Activated CD4-positive, alpha-beta T cell treated with anti-CD3 and anti-CD28 coated beads, Interleukin-10, Interleukin-2, amounts not matched to agents 100 ng/mL and 50 ng/mL, durations not matched to agents 16 hours and 8 hours (primary cell): Measurements from ENCODE around the gene TERT.
"Not testable (repeated sequence)": the region's sequence is repeated elsewhere in the genome, so short reads cannot be mapped to it uniquely, and the experiment has no call there.

Experiments used
- DNase-seq: peaks from one replicate; pipeline ENCODE4 v3.0.0-alpha.2; 2020

TERT gene

DNA sequence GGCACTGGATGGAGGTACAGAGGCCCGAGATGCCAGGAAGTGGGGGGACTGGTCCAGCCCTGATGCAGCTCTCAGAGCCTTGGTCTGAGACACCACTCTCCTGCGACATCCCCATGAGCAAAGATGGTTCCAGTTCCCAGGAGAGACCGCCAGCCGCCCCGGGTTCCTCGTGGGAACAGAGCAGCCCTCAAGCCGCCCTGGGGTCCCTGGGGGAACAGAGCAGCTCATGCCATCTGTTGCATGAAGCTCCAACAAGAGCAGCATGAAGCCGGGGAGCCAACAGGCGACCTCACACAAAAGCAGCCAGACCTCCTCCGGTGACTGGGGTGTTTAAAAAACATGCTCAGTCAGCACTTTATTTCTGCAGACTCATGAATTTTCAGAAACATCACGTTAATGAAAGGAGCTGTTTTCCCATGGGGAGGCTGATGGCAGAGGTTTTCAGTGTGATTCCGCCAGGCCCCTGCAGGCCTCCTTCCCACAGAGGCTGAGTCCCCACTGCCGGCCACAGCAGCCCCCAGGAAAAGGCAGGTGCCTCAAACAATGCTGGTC lies 63.4 kb downstream of the TERT start:
- no peak for DNase-seq

DNA sequence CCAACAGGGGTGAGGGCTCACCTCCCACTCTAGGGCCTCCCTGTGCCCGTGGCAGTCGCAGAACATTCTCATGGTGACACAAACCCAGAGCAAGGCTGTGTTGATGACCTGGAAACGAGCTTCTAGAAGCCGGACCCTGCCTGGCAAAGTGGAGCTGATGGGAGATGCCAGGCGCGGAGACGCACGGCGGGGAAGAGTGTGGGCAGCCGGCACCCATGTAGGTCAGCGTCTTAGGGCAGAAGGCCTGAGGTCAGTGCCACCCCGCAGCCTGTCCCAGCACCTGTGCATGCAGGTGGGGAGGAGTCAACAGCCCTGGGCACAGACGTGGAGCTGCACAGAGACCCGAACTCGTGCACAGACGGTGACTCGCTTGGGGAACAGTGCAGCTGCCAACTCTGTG lies 64.3 kb downstream of the TERT start:
- no peak for DNase-seq

DNA sequence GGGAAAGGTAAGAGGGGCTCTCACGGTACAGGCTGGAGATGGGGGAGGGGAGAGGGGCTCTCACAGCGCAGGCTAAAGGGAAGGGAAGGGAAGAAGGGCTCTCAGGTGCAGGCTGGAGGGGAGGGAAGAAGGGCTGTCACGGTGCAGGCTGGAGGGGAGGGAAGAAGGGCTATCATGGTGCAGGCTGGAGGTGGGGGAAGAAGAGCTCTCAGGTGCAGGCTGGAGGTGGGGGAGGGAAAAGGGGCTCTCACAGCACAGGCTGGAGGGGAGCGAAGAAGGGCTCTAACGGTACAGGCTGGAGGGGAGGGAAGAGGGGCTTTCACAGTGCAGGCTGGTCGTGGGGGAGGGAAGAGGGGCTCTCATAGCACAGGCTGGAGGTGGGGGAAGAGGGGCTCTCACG lies 65.0 kb downstream of the TERT start:
- DNase-seq: no peak

DNA sequence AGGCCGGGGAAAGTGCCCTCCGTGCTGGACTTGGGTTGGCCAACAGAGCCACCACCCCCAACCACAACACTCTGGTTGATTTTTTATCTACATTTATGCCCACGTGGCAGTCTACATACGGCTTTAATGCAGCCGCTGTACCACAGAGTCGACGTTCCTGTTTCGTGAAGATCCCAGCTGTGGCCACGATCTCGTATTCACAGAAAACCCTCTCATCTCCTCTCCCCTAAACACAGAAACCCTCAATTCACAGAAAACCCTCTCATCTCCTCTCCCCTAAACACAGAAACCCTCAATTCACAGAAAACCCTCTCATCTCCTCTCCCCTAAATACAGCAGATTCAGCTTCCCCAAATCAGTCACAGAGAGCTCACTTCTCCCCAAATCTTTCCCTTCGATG lies 65.8 kb downstream of the TERT start:
- DNase-seq: not testable (repeated sequence)

DNA sequence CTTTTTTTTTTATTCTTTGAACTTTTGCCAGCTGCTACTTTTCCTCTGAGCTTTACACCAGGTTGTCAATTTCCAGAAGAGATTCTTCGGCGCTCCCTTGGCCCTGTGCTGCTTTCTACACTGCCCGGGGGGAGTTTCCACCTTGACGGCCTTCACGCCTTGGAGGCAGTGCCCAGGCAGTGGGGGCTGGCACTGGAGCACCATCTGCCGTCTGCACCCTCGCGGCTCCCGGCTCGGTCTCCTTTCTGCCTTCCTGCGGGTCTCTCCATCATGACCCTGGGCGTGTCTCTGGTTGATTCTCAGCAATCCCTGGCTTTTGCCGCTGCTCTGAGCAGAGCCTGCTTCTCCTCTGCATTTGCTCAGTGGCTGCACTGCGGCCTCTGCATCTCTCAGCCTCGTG lies 66.7 kb downstream of the TERT start:
- DNase-seq: no peak

DNA sequence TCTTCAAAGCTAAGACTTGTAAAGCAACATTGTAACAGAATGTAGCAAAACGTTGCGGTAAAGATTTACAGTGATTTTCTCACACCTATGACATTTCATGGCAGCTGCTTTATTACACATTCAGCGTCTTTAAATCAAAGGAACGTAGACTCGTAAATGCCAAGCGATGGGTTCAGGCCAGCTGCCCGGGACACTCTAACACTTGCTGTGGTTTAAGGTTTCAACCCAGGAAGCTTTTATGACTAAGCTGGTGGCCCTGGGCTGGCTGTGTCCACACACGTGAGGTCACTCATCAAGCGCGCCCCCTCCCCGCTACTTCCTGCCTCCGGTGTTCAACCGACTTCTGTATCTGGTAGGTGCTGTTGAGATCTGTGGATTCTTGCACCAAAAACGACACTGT lies 67.2 kb downstream of the TERT start:
- DNase-seq: no peak

DNA sequence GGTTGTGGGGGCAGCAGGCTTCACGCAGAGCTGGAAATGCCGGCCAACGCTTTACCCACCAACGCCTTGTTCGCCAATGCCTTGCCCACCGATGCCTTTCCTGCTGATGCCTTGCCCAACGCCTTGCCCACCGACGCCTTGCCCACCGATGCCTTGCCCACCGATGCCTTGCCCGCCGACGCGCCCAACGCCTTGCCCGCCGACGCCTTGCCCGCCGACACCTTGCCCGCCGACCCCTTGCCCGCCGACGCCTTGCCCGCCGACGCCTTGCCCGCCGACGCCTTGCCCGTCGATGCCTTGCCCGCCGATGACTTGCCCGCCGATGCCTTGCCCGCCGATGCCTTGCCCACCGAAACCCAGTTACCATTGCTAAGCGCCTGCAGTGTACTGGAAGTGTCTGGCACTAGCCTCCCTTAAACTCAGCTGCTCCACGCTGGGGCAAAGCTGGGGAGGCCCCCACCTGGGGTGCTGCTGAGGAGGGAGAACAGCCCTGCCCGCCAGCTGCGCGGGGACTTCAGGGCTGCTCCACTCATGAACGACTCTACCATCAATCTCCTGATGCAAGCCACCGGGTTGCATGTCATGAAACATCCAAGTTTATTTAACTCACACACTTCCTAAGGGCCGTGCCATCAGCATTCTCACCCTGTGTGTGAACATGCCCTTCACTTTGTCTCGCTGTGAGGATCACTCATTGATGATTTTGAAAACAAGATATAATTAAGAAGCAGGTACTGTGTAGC lies 67.9 kb downstream of the TERT start:
- DNase-seq: no peak

DNA sequence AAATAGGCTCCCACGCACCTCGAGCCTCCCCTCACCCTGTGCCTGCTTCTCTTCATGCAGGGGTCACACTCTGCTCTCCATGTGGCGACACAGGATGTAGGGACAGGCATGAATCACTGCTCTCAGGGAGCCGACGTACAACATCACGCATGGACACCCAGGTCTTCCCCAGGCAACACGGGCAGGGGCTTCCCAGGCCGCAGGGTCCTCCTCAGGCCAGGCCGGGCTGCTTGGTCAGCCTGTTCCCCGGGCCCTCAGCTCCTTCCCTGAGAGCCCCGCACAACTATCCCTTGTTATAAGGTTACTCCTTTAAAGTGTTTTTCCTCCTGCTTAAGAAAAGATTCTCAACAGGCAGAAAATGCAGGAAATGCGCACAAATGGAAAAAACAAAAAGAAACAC lies 68.6 kb downstream of the TERT start:
- no peak for DNase-seq

DNA sequence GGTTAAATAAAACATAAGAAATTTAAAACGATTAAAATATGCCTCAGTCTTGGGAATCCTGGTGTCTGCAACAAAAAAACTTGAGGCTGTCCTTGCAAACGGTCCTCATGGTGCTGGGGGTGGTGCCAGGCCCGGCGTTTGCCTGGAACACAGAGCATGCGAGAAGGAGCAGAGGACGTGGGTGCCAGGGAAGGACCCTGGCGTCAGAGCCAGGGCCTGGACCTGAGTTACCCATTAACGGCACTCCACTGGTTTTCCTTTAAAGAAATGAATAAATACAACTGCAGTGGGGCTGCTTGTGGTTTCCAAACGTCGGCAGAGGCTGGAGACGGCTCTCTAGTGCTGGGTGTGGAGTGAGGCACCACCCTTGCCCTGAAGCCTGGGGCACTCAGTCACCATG lies 69.8 kb downstream of the TERT start, which contains the start of gene SLC6A18:
Gene SLC6A18 (plus strand): TSS at position 301 of the 400 bp plus-strand sequence. CDS start 97 bp downstream, at position 398.
- DNase-seq: no peak

DNA sequence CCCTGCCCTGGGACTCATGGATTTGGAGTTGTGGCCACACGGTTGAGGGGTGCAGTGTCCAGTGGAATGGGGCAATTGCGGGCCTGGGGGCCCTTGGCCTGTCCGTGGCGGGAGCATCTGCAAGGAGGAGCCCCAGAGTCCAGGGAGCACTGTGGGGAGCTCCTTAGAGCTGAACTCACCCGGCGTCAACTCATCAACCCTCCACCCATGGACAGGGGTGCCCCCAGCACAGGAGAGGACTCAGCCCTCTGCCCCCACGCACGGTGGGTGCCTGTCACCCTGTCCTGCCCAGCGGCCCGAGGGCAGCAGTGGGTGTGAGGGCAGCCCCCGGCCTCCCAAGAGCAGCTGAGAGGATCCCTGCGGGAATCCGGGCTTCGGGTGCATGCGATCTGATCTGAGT lies 70.2 kb downstream of the TERT start:
- no peak for DNase-seq

DNA sequence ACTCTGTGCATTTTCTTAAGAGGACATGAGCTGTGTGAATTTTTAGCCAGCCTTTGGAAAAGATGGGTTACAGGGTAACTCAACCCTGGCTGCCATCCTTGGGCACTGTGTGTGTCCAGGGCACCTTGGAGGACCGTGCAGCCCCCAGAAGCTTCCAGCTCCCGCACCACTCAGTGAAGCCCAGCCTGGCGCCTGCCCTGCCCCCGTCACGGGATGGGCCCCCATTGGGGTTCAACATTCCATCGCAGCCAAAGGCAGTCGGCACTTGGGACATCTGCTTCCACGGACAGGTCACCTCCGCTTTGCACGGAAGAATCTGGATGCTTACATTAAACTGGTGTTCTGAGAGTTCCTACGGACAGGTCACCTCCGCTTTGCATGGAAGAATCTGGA lies 71.6 kb downstream of the TERT start:
- DNase-seq: no peak

DNA sequence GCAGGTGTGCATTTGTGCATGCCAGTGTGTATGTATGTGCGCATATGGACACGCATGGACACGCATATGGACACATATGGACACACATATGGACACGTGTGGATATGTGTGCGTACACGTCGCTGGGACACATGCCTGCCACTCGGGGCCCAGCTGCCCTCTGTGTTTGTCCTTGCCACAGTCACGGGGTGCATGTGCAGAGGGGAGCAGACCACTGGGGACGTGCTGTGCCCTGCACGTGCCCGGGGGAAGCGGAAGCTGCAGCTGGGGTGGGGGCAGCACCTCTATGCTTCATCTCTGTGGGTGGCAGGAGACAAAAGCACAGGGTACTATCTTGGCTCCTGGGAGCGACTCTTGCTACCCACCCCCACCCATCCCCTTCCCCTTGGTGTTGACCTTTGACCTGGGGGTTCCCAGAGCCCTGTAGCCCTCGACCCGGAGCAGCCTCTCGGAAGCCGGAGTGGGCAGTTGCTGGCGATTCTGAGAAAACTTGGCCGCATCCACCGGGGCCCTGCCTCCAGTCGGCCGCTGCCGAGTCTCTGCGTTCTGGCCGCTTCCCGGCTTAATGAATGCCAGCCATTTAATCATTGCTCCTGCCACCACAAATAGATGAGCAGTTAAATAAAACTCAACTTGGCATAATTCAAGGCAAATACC lies 72.1 kb downstream of the TERT start:
- no peak for DNase-seq

DNA sequence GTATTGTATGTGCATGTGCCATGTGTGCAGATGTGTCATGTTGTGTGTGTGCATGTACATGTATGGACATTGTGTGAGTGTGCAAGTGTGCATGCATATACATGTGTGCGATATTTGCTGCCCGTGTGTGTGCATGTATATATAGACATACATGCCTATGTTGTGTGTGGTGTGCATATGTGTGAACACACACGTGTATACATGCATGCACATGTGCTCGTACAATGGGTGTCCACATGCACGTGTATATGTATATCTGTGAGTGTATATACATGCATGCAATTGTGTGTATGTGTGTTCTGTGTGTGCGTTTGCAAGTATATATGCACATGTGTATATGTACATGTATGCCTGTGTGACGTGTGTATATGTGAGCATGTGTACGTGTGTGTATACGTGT lies 72.7 kb downstream of the TERT start:
- DNase-seq: no peak

DNA sequence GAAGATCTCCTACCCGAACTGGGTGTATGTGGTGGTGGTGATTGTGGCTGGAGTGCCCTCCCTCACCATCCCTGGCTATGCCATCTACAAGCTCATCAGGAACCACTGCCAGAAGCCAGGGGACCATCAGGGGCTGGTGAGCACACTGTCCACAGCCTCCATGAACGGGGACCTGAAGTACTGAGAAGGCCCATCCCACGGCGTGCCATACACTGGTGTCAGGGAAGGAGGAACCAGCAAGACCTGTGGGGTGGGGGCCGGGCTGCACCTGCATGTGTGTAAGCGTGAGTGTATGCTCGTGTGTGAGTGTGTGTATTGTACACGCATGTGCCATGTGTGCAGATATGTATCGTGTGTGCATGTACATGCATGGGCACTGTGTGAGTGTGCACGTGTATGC lies 73.1 kb downstream of the TERT start:
- no peak for DNase-seq

DNA sequence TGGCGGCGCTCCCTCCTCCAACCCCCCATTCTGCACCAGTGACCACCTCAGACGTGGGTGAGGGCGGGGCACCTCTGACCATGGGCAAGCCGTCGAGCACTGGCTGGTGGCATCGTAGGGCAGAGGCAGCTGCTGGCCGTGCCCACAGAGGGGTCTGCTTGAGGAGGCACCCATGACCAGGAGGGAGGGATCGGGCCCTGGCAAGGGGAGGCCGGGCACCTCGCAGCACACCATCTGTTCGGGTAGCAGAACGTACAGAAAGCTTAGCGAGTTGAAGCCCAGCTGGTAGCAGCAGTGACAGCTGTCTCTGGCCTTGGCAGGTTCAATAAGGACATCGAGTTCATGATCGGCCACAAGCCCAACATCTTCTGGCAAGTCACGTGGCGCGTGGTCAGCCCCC lies 74.0 kb downstream of the TERT start:
- no peak for DNase-seq

DNA sequence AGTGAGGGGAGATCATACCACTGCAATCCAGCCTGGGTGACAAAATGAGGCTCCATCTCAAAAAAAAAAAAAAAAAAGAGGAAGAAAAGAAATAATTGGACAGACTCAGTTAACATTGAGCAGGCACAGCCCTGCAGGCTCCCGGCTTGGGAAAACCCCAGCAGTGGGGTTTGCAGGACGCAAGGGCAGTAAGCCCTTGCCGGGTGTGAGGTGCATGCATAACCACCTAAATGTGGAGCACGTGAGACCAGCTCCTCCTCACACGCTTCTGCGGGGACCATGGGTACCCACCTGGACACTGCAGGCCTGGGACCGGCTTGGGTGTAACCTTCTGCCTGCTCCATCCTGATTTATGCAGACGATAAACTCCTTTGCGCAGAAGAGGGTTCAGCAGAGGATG lies 74.5 kb downstream of the TERT start:
- DNase-seq: no peak

DNA sequence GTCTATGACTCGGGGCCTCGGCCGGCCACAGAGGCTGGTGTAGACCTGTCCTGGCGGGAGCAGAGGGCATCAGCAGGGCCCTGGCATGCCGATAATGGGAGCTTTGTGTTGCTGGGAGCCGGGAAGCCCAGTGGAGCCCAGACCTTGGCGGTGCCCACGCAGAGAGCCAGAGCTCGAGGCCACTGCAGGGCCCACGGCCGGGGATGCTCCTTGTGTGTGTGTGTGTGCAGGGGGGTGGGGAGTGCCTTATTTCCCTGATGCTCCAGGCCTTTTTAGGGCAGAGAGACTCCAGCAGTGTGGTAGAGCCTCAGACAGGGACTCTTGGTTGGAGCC lies 75.1 kb downstream of the TERT start:
- no peak for DNase-seq

DNA sequence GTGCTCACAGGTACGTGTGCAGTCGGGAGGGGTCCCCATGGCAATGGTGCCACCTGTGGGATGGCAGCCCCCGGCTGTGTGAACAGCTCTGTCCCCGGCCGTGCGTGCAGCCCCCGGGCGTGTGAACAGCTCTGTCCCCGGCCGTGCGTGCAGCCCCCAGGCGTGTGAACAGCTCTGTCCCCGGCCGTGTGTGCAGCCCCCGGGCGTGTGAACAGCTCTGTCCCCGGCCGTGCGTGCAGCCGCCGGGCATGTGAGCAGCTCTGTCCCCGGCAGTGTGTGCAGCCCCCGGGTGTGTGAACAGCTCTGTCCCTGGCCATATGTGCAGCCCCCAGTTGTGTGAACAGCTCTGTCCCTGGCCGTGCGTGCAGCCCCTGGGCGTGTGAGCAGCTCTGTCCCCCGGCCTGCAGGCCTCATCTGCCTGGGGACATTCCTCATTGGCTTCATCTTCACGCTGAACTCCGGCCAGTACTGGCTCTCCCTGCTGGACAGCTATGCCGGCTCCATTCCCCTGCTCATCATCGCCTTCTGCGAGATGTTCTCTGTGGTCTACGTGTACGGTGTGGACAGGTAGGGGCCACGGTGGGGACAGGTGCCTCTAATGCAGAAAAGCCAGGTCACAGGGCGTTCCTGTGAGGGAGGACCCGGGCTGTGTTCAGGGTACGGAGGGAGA lies 75.6 kb downstream of the TERT start:
- DNase-seq: no peak

DNA sequence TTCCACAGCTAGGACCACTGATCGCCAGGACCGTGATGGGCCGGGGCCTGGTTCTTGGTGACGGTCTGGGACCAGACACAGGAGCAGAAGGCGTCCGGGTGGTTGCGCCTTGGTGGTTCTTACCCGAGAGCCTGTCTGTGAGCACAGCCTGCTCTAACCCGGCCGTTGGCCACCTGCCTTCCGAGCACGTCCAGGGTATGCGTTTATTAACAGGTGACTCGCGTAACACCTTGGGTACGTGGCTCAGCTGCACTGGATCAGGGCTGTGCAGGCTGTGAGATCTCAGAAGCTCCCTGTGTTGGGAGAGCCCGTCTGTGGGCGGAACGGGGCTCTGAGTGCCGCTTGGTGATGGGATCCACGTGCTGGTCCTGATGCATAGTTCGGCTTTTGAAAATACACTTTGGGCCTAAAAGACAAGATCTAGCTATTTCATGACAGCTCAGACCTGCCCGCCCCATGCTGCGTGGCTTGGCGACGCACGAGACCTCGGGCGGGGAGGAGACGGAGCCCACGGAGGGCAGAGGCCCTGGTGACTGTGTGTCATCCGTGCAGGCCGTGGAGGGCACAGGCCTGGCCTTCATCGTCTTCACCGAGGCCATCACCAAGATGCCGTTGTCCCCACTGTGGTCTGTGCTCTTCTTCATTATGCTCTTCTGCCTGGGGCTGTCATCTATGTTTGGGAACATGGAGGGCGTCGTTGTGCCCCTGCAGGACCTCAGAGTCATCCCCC lies 76.4 kb downstream of the TERT start:
- DNase-seq: no peak

DNA sequence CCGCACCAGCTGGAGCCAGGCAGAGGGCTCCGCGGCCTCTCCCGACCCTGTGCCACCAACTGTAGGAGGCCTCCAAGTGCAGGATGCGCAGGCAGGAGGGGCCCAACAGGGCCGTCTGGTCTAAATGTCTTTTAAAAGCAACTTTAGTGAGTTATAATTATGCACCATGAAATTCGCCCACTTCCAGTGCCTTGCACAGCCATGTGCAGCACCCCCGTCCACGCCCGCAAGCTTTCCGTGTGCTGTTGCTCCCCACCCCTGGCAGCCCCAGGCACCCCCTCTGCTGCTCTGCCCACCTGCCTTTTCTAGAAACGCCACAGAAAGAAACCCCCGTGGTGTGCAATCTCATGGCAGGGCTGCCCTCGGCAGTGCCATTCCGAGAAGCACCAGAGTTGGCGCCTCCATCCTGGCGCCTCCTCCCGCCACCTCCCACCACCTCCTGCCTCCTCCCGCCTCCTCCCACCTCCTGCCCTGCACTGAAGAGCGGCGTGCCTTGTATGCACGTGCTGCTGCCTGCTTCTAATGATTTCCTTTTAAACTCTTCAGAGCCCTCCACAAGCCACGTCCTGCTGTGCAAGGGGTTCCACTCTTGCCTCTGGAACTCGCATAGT lies 77.2 kb downstream of the TERT start:
- no peak for DNase-seq

DNA sequence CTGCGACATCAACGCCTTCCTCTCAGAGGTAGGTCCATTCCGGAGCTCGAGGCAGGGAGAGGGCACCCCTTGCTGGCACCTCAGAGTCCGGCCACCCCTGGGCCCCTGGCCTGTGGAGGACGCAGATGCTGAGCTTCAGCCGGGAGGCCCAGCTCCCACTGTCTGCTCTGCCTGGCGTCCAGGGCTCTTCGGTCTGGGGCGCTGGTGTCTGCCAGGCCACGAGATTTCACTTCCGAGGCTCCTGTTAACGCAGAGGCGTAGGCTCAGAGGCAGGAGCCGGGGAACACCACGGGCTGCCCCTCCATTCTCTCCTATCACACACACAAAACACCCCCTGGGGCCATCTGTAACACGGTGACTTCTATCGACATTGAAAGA lies 78.0 kb downstream of the TERT start:
- no peak for DNase-seq

DNA sequence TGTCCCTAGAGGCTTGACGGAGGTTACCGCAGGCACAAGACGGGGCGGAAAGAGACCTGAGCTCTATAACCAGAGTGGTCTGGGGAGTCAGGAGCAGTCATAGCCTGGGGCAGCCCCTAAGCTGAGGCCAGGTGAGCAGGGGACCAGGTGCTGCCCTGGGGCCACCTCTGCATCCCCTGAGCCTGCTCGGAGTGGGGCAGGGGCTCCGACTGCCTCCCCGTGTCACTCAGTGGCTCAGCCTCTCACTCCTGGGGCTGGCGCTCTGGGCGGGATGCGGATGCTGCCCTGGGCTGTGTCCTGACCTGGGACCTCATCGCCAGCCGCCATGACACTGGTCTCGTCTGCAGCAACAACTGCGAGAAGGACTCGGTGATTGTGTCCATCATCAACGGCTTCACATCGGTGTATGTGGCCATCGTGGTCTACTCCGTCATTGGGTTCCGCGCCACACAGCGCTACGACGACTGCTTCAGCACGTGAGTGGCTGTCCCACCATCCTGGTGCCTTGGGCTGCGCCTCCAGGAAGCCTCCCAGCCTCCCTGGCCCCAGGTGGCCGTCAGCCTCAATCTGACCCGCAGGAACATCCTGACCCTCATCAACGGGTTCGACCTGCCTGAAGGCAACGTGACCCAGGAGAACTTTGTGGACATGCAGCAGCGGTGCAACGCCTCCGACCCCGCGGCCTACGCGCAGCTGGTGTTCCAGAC lies 78.5 kb downstream of the TERT start:
- DNase-seq: no peak
